ENCODE results near the gene USP3. TPM values are rescaled to one million over a fixed set of nuclear protein-coding genes. Genes with fewer than 3 reads are reported as not detected.
A peak's percentile ranks its signal among the peaks of the same experiment; 100 is the strongest.

Gene USP3
- total and polyA plus RNA-seq, 2 donors (not counting 1 experiment from before 2014, with no cell fraction given): 21.3 to 55.5 TPM

DNA sequence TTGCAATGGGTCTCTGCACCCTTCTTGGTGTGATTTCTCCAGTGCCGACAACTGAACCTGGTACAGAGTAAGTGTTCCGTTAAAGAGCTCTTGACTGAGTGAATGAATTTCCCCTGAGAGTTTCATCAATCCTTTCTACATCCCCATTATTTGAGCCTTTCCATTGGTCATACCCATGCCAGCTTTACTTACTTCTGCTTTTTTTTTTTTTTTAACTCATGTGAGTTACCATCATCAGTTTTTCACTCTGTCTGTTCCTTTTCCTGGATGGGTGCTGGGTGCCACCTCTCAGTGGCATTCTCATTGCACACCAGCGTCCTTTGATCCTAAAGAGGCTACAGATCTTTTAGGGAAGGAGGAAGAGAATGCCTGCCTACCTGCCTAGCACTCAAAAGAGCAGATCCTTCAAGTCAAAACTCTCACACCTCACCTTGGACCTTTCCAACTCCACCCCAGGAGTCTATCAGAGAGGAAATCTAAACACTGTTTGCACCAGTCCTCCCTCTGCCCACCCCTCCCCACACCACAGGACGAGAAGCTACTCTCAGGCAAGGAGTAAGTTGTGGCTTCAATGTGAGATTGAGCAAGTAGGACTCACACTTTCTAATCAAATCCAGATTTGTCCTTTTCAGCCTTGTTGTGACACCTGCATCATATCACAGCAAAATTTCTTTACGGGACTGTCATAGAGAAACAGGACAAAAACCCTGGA lies 13.1 kb upstream of the USP3 start:
- H3K9ac ChIP-seq (ENCODE audit: insufficient read depth, low read length): no peak overlapping the region
- peaks cover 16% of the 10 kb centered on the region for H3K4me1 ChIP-seq (ENCODE audit: control insufficient read depth, extremely low read depth, insufficient read depth, low read length)
- no peaks in the 10 kb centered on the region for H4K20me1 ChIP-seq (ENCODE audit: control insufficient read depth, extremely low read depth, insufficient read depth, low read length)
- DNase-seq (ENCODE audit: low read depth in 2 of 2): no peak
- no peak overlapping the region for H3K4me3 ChIP-seq (replicated peaks in 1 of 4; ENCODE audit: control extremely low read depth in 1 of 4, insufficient read depth in 1 of 4, low read depth in 3 of 4, low read length in 4 of 4)
- no peak overlapping the region for H2AFZ ChIP-seq (ENCODE audit: low read length)
- no peaks in the 10 kb centered on the region for H3K9me3 ChIP-seq (ENCODE audit: control insufficient read depth, insufficient read depth, low read depth, low read length)
- H3K79me2 ChIP-seq (ENCODE audit: control insufficient read depth, insufficient read depth, low read length): no peaks in the 10 kb centered on the region
- TF ChIP-seq EZH2 (IDR thresholded peaks at IDR 0.05; ENCODE audit: low read length, missing control alignments): no peak
- TF ChIP-seq, protein P1, sequence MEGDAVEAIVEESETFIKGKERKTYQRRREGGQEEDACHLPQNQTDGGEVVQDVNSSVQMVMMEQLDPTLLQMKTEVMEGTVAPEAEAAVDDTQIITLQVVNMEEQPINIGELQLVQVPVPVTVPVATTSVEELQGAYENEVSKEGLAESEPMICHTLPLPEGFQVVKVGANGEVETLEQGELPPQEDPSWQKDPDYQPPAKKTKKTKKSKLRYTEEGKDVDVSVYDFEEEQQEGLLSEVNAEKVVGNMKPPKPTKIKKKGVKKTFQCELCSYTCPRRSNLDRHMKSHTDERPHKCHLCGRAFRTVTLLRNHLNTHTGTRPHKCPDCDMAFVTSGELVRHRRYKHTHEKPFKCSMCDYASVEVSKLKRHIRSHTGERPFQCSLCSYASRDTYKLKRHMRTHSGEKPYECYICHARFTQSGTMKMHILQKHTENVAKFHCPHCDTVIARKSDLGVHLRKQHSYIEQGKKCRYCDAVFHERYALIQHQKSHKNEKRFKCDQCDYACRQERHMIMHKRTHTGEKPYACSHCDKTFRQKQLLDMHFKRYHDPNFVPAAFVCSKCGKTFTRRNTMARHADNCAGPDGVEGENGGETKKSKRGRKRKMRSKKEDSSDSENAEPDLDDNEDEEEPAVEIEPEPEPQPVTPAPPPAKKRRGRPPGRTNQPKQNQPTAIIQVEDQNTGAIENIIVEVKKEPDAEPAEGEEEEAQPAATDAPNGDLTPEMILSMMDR (conservative IDR thresholded peaks at IDR 0.05 in 1 of 2, IDR thresholded peaks at IDR 0.05 in 1 of 2; ENCODE audit: low read depth in 1 of 2, low read length in 2 of 2): no peak
- H3K27me3 ChIP-seq (ENCODE audit: control insufficient read depth, insufficient read depth, low read length): no peaks in the 10 kb centered on the region
- H3K27ac ChIP-seq (ENCODE audit: insufficient read depth, low read length): no peak overlapping the region
- H3K4me2 ChIP-seq (ENCODE audit: extremely low read depth, insufficient read depth, low read length): no peak overlapping the region
- H3K36me3 ChIP-seq (ENCODE audit: control insufficient read depth, insufficient read depth, low read length): no peaks in the 10 kb centered on the region

DNA sequence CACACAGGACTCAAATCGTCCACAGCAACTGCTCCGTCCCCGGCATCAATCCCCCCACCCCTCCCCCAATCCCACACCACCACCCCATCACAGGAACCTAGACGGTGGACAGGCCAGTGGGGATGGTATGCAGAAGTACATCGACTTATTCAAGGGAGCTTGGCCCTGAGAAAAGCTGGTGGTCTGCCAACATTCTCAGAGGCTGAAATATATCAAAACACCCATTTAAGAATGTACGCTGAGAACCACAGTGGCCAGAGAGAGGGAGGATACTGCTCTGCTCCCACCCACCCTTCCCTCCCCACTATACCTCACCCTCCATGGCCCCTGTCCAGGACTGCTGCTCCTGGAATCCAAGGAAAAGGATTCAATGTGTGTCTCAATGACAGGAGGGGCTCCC lies 12.4 kb upstream of the USP3 start:
- peak; percentile 85 to 88 for DNase-seq (ENCODE audit: low read depth in 2 of 2)
- no peak for TF ChIP-seq EZH2 (IDR thresholded peaks at IDR 0.05; ENCODE audit: low read length, missing control alignments)
- TF ChIP-seq, protein P1 (conservative IDR thresholded peaks at IDR 0.05 in 1 of 2, IDR thresholded peaks at IDR 0.05 in 1 of 2; ENCODE audit: low read depth in 1 of 2, low read length in 2 of 2): no peak

DNA sequence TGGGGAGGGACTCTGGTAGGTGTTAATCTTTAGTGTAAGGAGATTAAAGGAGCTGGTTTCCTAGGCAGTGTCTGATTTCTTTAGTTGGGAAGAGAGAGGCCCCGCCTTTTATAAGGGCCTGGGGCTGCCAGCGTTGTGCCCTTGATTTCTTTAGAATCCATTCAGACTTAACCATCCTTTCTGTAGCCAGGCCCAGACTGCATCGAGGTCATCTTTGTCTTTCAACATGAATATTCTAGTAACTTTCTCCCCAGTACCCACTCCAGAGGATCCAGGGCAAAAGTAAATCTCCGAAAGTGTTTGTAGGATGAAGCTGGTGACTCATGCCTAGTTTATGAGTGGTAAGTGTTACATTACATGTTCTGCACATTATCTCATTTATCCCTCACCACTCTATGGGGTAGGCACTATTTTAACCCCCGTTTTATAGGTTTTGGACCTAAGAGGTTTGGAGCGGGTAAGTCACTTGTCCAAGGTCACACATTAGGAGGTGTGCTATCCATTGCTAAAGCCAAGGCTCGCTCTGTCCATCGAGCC lies 11.8 kb upstream of the USP3 start:
- H3K4me2 ChIP-seq (ENCODE audit: extremely low read depth, insufficient read depth, low read length): no peak overlapping the region
- DNase-seq (ENCODE audit: low read depth in 2 of 2): peak; percentile 72 to 89
- H3K4me1 ChIP-seq (ENCODE audit: control insufficient read depth, extremely low read depth, insufficient read depth, low read length): peaks cover 16% of the 10 kb centered on the region
- no peaks in the 10 kb centered on the region for H3K9me3 ChIP-seq (ENCODE audit: control insufficient read depth, insufficient read depth, low read depth, low read length)
- no peak overlapping the region for H3K4me3 ChIP-seq (replicated peaks in 1 of 4; ENCODE audit: control extremely low read depth in 1 of 4, insufficient read depth in 1 of 4, low read depth in 3 of 4, low read length in 4 of 4)
- TF ChIP-seq, protein P1 (conservative IDR thresholded peaks at IDR 0.05 in 1 of 2, IDR thresholded peaks at IDR 0.05 in 1 of 2; ENCODE audit: low read depth in 1 of 2, low read length in 2 of 2): no peak
- no peak for TF ChIP-seq EZH2 (IDR thresholded peaks at IDR 0.05; ENCODE audit: low read length, missing control alignments)
- H3K79me2 ChIP-seq (ENCODE audit: control insufficient read depth, insufficient read depth, low read length): no peaks in the 10 kb centered on the region
- no peaks in the 10 kb centered on the region for H4K20me1 ChIP-seq (ENCODE audit: control insufficient read depth, extremely low read depth, insufficient read depth, low read length)
- H3K27ac ChIP-seq (ENCODE audit: insufficient read depth, low read length): no peak overlapping the region
- H3K36me3 ChIP-seq (ENCODE audit: control insufficient read depth, insufficient read depth, low read length): no peaks in the 10 kb centered on the region
- no peak overlapping the region for H2AFZ ChIP-seq (ENCODE audit: low read length)
- no peaks in the 10 kb centered on the region for H3K27me3 ChIP-seq (ENCODE audit: control insufficient read depth, insufficient read depth, low read length)
- no peak overlapping the region for H3K9ac ChIP-seq (ENCODE audit: insufficient read depth, low read length)

More for the DNA sequence above, 12.4 kb upstream of the USP3 start:
- H4K20me1 ChIP-seq (ENCODE audit: control insufficient read depth, extremely low read depth, insufficient read depth, low read length): no peaks in the 10 kb centered on the region
- no peak overlapping the region for H2AFZ ChIP-seq (ENCODE audit: low read length)
- H3K27ac ChIP-seq (ENCODE audit: insufficient read depth, low read length): no peak overlapping the region
- H3K4me2 ChIP-seq (ENCODE audit: extremely low read depth, insufficient read depth, low read length): no peak overlapping the region
- H3K9me3 ChIP-seq (ENCODE audit: control insufficient read depth, insufficient read depth, low read depth, low read length): no peaks in the 10 kb centered on the region
- H3K27me3 ChIP-seq (ENCODE audit: control insufficient read depth, insufficient read depth, low read length): no peaks in the 10 kb centered on the region
- peaks cover 16% of the 10 kb centered on the region for H3K4me1 ChIP-seq (ENCODE audit: control insufficient read depth, extremely low read depth, insufficient read depth, low read length)
- H3K79me2 ChIP-seq (ENCODE audit: control insufficient read depth, insufficient read depth, low read length): no peaks in the 10 kb centered on the region
- no peaks in the 10 kb centered on the region for H3K36me3 ChIP-seq (ENCODE audit: control insufficient read depth, insufficient read depth, low read length)
- H3K9ac ChIP-seq (ENCODE audit: insufficient read depth, low read length): no peak overlapping the region
- H3K4me3 ChIP-seq (replicated peaks in 1 of 4; ENCODE audit: control extremely low read depth in 1 of 4, insufficient read depth in 1 of 4, low read depth in 3 of 4, low read length in 4 of 4): no peak overlapping the region
